SK-N-SH (cell line): ENCODE data around the gene CAVIN3. TPM values are rescaled to one million over a fixed set of nuclear protein-coding genes. Genes with fewer than 3 reads are reported as not detected.

Source experiments
- CTCF ChIA-PET: fragments of 300-600, 350-600 bp; formaldehyde crosslinking; extraction: SDS; loops from one replicate; lab custom pipeline; 2021; lab: Yijun Ruan, JAX
- POLR2A ChIA-PET: fragments of 350-600 bp; sonication (Branson Sonifier 250); formaldehyde crosslinking; extraction: SDS; loops from one replicate; lab custom pipeline; 2020; ENCODE audit warnings: antibody characterized with exemption, inconsistent platforms; lab: Yijun Ruan, JAX
- DNase-seq: peaks from one replicate; pipeline ENCODE4 v3.0.0; 2012
- H2AFZ ChIP-seq: fragments of 200-600 bp; sonication (generic); 2 replicates; pipeline ENCODE4 v1.8.1; 2016; ENCODE audit warnings: antibody characterized with exemption, mild to moderate bottlenecking, low read depth
- H3F3A ChIP-seq: fragments of 200-600 bp; sonication (generic); replicated peaks from 2 replicates; pipeline ENCODE3; 2016; ENCODE audit warnings: antibody characterized with exemption, mild to moderate bottlenecking; ENCODE audit not compliant: insufficient read depth
- H3K27ac ChIP-seq, 2 experiments: fragments of 200-500 bp in 1 of 2; fragments of 200-600 bp in 1 of 2; sonication (Bioruptor generic) in 1 of 2; sonication (generic), shearing (Covaris generic) in 1 of 2; 2 replicates each; pipeline versions ENCODE4 v1.5.1 to v1.6.1; 2014 to 2016; ENCODE audit warnings: low read depth in 2 of 2, inconsistent platforms in 1 of 2, low read length in 1 of 2, mild to moderate bottlenecking in 1 of 2, mixed read lengths in 1 of 2
- H3K27me3 ChIP-seq: fragments of 200-600 bp; sonication (generic), shearing (Covaris generic); 2 replicates; pipeline ENCODE4 v1.6.1; 2016; ENCODE audit warnings: mixed run types; ENCODE audit not compliant: insufficient read depth
- H3K36me3 ChIP-seq, 2 experiments: fragments of 200-500 bp in 1 of 2; fragments of 200-600 bp in 1 of 2; sonication (Bioruptor generic) in 1 of 2; sonication (generic) in 1 of 2; replicated peaks in 1 of 2; 2 replicates each; pipeline versions ENCODE3 to v1.5.1; 2014 to 2016; ENCODE audit warnings: low read length in 1 of 2, mild to moderate bottlenecking in 1 of 2; ENCODE audit not compliant: insufficient read depth in 2 of 2, control insufficient read depth in 1 of 2
- H3K4me1 ChIP-seq, 2 experiments: fragments of 200-500 bp in 1 of 2; fragments of 200-600 bp in 1 of 2; sonication (Bioruptor generic) in 1 of 2; sonication (generic), shearing (Covaris generic) in 1 of 2; 2 replicates each; pipeline versions ENCODE4 v1.5.1 to v1.6.1; 2014 to 2016; ENCODE audit warnings: low read depth in 1 of 2, low read length in 1 of 2, mixed run types in 1 of 2; ENCODE audit not compliant: insufficient read depth in 2 of 2, control insufficient read depth in 1 of 2
- H3K4me2 ChIP-seq: fragments of 200-600 bp; sonication (generic), shearing (Covaris generic); 2 replicates; pipeline ENCODE4 v1.6.1; 2017; ENCODE audit warnings: mixed run types
- H3K4me3 ChIP-seq, 2 experiments: fragments of 200-500 bp in 1 of 2; fragments of 200-600 bp in 1 of 2; sonication (Bioruptor generic) in 1 of 2; sonication (generic), shearing (Covaris generic) in 1 of 2; 2 replicates each; pipeline versions ENCODE4 v1.5.1 to v1.8.1; 2014 to 2016; ENCODE audit warnings: low read depth in 2 of 2, inconsistent platforms in 1 of 2, low read length in 1 of 2, mild to moderate bottlenecking in 1 of 2, mixed read lengths in 1 of 2, moderate library complexity in 1 of 2
- H3K79me2 ChIP-seq: fragments of 200-600 bp; sonication (generic); 2 replicates; pipeline ENCODE4 v1.8.1; 2017; ENCODE audit warnings: mild to moderate bottlenecking; ENCODE audit not compliant: insufficient read depth
- H3K9ac ChIP-seq: fragments of 200-600 bp; sonication (generic); 2 replicates; pipeline ENCODE4 v1.6.1; 2017; ENCODE audit warnings: mixed run types
- H3K9me2 ChIP-seq: fragments of 200-600 bp; sonication (generic); 2 replicates; pipeline ENCODE4 v1.6.1; 2017; ENCODE audit warnings: mixed run types
- H3K9me3 ChIP-seq: fragments of 200-600 bp; sonication (generic); 2 replicates; pipeline ENCODE4 v1.6.1; 2017; ENCODE audit warnings: mixed run types, mild to moderate bottlenecking, moderate library complexity
- H4K20me1 ChIP-seq: fragments of 200-600 bp; sonication (generic); 2 replicates; pipeline ENCODE4 v1.6.1; 2017; ENCODE audit warnings: mild to moderate bottlenecking, mixed run types; ENCODE audit not compliant: insufficient read depth
- CTCF ChIP-seq: fragments of 200-600 bp; sonication (generic); IDR thresholded peaks from 2 replicates; pipeline ENCODE4 v1.6.1; 2017; ENCODE audit warnings: antibody characterized with exemption, mild to moderate bottlenecking, moderate library complexity
- JUND ChIP-seq: IDR thresholded peaks from 2 replicates; pipeline ENCODE4 v1.4.0; 2012
- NFIC ChIP-seq: IDR thresholded peaks from 2 replicates; pipeline ENCODE4 v1.4.0; 2012; ENCODE audit warnings: borderline replicate concordance
- PBX3 ChIP-seq: IDR thresholded peaks from 2 replicates; pipeline ENCODE4; 2012
- RAD21 ChIP-seq: IDR thresholded peaks from 2 replicates; pipeline ENCODE4 v1.6.1; 2012; ENCODE audit warnings: mild to moderate bottlenecking, low read length
- REST ChIP-seq: IDR thresholded peaks from 2 replicates; pipeline ENCODE4 v1.6.1; 2012; ENCODE audit warnings: mild to moderate bottlenecking, low read depth, low read length, moderate library complexity
- RXRA ChIP-seq: IDR thresholded peaks from 2 replicates; pipeline ENCODE4 v1.4.0; 2012; ENCODE audit warnings: low read depth, mild to moderate bottlenecking, borderline replicate concordance
- SMC3 ChIP-seq: IDR thresholded peaks from 2 replicates; pipeline ENCODE4 v1.6.1; 2012; ENCODE audit warnings: low read depth, low read length, improper control_type of control experiment
- TAF1 ChIP-seq: IDR thresholded peaks from 2 replicates; pipeline ENCODE4 v1.6.1; 2012; ENCODE audit warnings: low read depth, mild to moderate bottlenecking, low read length, moderate library complexity, borderline replicate concordance
- USF1 ChIP-seq: IDR thresholded peaks from 2 replicates; pipeline ENCODE4 v1.4.0; 2012; ENCODE audit warnings: low read depth, borderline replicate concordance
- USF2 ChIP-seq: fragments of 150-350 bp; IDR thresholded peaks from 2 replicates; pipeline ENCODE4 v1.6.1; 2017; ENCODE audit warnings: antibody characterized with exemption, low read length, low read depth, borderline replicate concordance
- WGBS: methylation state at CpG from one replicate; pipeline ENCODE4 v1.1.6; 2017; ENCODE audit warnings: low lambda C conversion rate; 5-methylcytosine and 5-hydroxymethylcytosine counted together
- polyA plus RNA-seq, 3 experiments: library from polyadenylated mRNA; depleted of rRNA; stranded (reverse); fragments of >200 nt; gene quantifications; 2 replicates each; pipeline ENCODE4 v1.2.3, GENCODE V29; 2012
- TF ChIP-seq, protein P1 (sequence below): IDR thresholded peaks from 2 replicates; pipeline ENCODE4 v1.4.0; 2012; ENCODE audit warnings: low read depth, borderline replicate concordance

CAVIN3 gene
- polyA plus RNA-seq, 1 of the 3 experiments (the other 2 are of a cell fraction) = 23.5 TPM

DNA sequence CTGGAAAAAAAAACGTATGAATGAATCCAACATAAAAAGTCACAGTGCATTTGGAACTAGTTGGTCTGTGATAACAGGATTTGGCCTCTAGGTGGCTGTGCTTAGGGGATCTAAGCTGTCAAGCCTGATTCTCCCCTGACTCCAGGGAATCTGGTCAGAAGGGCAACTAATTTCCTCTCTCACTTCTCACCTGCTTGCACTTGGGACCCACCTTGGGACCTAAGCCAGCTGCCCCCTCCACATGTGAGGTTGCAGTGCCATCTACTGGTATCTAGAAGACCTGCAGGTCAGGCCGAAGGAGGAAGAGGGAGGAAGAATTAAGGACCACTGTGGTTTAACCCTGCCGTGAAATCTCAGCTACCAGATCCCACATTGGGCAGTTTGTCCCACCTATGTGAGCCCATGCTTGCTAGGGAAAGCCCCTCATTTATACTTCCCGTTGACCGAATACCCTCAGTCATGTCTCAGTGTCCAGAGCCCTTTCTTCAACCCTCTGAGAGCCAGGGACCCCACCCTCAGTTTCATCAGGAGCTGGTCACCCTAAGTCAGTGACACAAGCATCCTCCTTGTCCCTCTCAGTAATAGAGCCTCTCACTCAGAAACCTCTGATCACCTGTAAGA lies 33.2 kb upstream of the CAVIN3 start:
- Histone ChIP-seq H3K4me2 (no peak overlapping the region), H3K4me1 (peaks cover 0 to 5% of the 10 kb centered on the region in 2 experiments; a peak in 1 of 4 replicates), H3K9ac (no peak overlapping the region), H3K27me3 (peaks cover 20% of the 10 kb centered on the region; the same call in 1 of the 2 replicates), H3K36me3 (no peaks in the 10 kb centered on the region), H2AFZ (no peak overlapping the region), H3K4me3 (peak overlapping the region in 1 of 2 experiments; percentile 14; a peak in 1 of 4 replicates), H3K9me3 (no peaks in the 10 kb centered on the region), H4K20me1 (no peaks in the 10 kb centered on the region), H3K79me2 (no peaks in the 10 kb centered on the region), H3K27ac (no peak overlapping the region), H3K9me2 (no peaks in the 10 kb centered on the region), H3F3A (no peaks in the 10 kb centered on the region)
- TF ChIP-seq USF2 (no peak), SMC3 (peak; percentile 58), NFIC (peak; percentile 70), RAD21 (peak; percentile 89), PBX3 (no peak), JUND (no peak), CTCF (peak; percentile 98), RXRA (no peak)
- ChIA-PET CTCF (interaction anchor here (0.6 to 7.4 kb wide), 65 partner anchors 10 to 759 kb away, joined by 3 to 114 read pairs (median 5); partner anchors contain the start of genes C11orf42, CAVIN3, CCKBR and CNGA4), POLR2A (no interaction called here)
- DNase-seq = peak; percentile 62
- WGBS = under 1% methylated on average over 5 of the region's 5 CpGs

- ChIA-PET CTCF (interaction anchor here (1.1 to 7.4 kb wide), 9 partner anchors 10 to 359 kb away, joined by 3 to 114 read pairs (median 5); no protein-coding TSS in a partner anchor), POLR2A (no interaction called here)
- Histone ChIP-seq H3K9ac (no peak overlapping the region), H3K27me3 (peaks cover 20% of the 10 kb centered on the region; the same call in 1 of the 2 replicates), H4K20me1 (no peaks in the 10 kb centered on the region), H3K9me2 (no peaks in the 10 kb centered on the region), H3K36me3 (no peaks in the 10 kb centered on the region), H3K4me1 (peaks cover 0 to under 1% of the 10 kb centered on the region in 2 experiments; a peak in 1 of 4 replicates), H3K4me2 (no peak overlapping the region), H3F3A (no peaks in the 10 kb centered on the region), H3K79me2 (no peaks in the 10 kb centered on the region), H3K9me3 (no peaks in the 10 kb centered on the region), H3K4me3 (no peak overlapping the region), H2AFZ (no peak overlapping the region), H3K27ac (no peak overlapping the region)
- no peak for DNase-seq
- WGBS = 5% methylated on average over 5 of the region's 5 CpGs
- TF ChIP-seq SMC3 (no peak), USF1 (no peak), TAF1 (no peak), REST (no peak), PBX3 (no peak)
- TF ChIP-seq, protein P1, sequence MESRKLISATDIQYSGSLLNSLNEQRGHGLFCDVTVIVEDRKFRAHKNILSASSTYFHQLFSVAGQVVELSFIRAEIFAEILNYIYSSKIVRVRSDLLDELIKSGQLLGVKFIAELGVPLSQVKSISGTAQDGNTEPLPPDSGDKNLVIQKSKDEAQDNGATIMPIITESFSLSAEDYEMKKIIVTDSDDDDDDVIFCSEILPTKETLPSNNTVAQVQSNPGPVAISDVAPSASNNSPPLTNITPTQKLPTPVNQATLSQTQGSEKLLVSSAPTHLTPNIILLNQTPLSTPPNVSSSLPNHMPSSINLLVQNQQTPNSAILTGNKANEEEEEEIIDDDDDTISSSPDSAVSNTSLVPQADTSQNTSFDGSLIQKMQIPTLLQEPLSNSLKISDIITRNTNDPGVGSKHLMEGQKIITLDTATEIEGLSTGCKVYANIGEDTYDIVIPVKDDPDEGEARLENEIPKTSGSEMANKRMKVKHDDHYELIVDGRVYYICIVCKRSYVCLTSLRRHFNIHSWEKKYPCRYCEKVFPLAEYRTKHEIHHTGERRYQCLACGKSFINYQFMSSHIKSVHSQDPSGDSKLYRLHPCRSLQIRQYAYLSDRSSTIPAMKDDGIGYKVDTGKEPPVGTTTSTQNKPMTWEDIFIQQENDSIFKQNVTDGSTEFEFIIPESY = no peak
Observed at GRCh38 chr11:6351782-6352382, 31.6 kb upstream of the CAVIN3 start.
